Thoracic aorta (tissue), 2 donors: ENCODE measurements around the gene GHRH. TPM values are rescaled to one million over a fixed set of nuclear protein-coding genes. Genes with fewer than 3 reads are reported as not detected.

Experiments
- ATAC-seq: fragments of 150-250 bp; one replicate; pipeline ENCODE4 v1.8.0; 2017; ENCODE audit warnings: low read depth; ENCODE audit not compliant: insufficient number of reproducible peaks, low FRiP score
- DNase-seq: peaks from one replicate; pipeline ENCODE4 v3.0.0-alpha.2; 2020; ENCODE audit warnings: low spot score
- H3K27ac ChIP-seq, 2 donors: fragments of 200-600 bp; sonication (generic); 1 replicate in 1 of 2; 2 replicates in 1 of 2; pipeline ENCODE4 v1.5.1; 2016; ENCODE audit warnings: mild to moderate bottlenecking in 2 of 2, moderate library complexity in 2 of 2
- H3K27me3 ChIP-seq: fragments of 200-600 bp; sonication (generic); replicated peaks from 2 replicates; pipeline ENCODE4 v1.6.0; 2016; ENCODE audit warnings: mild to moderate bottlenecking; ENCODE audit not compliant: insufficient read depth
- H3K36me3 ChIP-seq: fragments of 200-600 bp; sonication (generic); one replicate; pipeline ENCODE4 v1.5.1; 2016
- H3K4me1 ChIP-seq, 2 donors: fragments of 200-600 bp; sonication (generic); 1 replicate in 1 of 2; 2 replicates in 1 of 2; pipeline versions ENCODE4 v1.5.1 to v1.6.0; 2016; ENCODE audit warnings: low read depth in 2 of 2, mild to moderate bottlenecking in 1 of 2; ENCODE audit not compliant: control insufficient read depth in 1 of 2
- H3K4me3 ChIP-seq: fragments of 200-600 bp; sonication (generic); 2 replicates; pipeline ENCODE4 v1.5.1; 2016; ENCODE audit warnings: mild to moderate bottlenecking
- H3K9me3 ChIP-seq: fragments of 200-600 bp; sonication (generic); 2 replicates; pipeline ENCODE4 v1.5.1; 2016
- total RNA-seq, 2 donors: library from RNA; depleted of rRNA; stranded (reverse); fragments of >200 nt; gene quantifications; one replicate each; pipeline versions ENCODE4 v1.1.0 to v1.2.3, GENCODE V29; 2016
- TF ChIP-seq, protein P1 (sequence below): fragments of 200-600 bp; sonication (generic); IDR thresholded peaks from one replicate; pipeline ENCODE4 v1.5.1; 2019; ENCODE audit warnings: antibody characterized with exemption

Gene GHRH
- total RNA-seq, 2 donors from 2014 or later, result not detected

DNA sequence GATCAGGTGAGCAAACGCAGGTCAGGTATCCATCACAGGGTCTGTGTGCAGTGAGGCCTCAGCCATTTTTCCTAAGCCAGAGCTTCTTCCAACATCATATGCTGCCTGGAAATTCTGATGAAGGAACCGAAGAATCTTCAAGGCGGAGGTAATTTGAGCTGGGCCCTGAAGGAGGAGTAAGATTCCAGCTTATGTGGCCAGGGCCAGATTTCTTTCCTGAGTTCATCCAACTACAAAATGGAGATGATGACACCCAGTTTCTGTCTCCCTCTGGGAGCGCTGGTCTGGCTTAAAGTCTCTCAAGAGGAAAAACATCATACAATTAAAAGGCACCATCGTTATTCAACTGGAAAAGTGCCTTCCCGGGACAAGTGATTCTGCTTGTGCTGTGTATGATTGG, 20.9 kb upstream of the GHRH start:
- H3K36me3 ChIP-seq, result no peaks in the 10 kb centered on the region
- ATAC-seq (no peak), DNase-seq (no peak)
- no peaks in the 10 kb centered on the region for H3K27me3 ChIP-seq
- TF ChIP-seq, protein P1, sequence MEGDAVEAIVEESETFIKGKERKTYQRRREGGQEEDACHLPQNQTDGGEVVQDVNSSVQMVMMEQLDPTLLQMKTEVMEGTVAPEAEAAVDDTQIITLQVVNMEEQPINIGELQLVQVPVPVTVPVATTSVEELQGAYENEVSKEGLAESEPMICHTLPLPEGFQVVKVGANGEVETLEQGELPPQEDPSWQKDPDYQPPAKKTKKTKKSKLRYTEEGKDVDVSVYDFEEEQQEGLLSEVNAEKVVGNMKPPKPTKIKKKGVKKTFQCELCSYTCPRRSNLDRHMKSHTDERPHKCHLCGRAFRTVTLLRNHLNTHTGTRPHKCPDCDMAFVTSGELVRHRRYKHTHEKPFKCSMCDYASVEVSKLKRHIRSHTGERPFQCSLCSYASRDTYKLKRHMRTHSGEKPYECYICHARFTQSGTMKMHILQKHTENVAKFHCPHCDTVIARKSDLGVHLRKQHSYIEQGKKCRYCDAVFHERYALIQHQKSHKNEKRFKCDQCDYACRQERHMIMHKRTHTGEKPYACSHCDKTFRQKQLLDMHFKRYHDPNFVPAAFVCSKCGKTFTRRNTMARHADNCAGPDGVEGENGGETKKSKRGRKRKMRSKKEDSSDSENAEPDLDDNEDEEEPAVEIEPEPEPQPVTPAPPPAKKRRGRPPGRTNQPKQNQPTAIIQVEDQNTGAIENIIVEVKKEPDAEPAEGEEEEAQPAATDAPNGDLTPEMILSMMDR, result peak; percentile 36
- H3K4me1 ChIP-seq, result no peaks in the 10 kb centered on the region
- no peak overlapping the region for H3K27ac ChIP-seq
- H3K4me3 ChIP-seq, result no peak overlapping the region
- no peaks in the 10 kb centered on the region for H3K9me3 ChIP-seq

DNA sequence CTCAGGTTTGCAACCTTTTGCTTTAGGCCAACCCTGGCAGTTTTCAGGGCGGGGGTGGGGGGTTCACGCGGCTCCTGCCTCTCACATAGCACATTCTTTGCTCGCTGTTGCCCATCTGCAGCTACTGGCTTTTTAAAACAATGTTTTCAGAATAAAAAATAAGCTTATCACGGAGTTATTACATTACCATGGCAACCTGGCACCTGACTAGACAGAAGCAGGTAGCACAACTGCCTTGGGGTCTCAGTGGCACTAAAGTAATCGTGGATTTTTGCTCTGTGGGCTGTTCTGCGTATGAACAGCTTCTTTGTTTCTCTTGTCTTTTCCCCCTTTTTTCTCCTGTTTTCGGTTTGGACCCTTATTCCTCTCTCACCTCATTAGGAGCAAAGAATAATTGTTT, 18.8 kb upstream of the GHRH start:
- Histone ChIP-seq H3K27me3 (no peaks in the 10 kb centered on the region), H3K4me1 (peaks cover 6 to 12% of the 10 kb centered on the region in 2 donors), H3K4me3 (no peak overlapping the region), H3K36me3 (no peaks in the 10 kb centered on the region), H3K9me3 (no peaks in the 10 kb centered on the region), H3K27ac (no peak overlapping the region)
- ATAC-seq, result no peak
- DNase-seq, result no peak
- TF ChIP-seq, protein P1, result no peak

DNA sequence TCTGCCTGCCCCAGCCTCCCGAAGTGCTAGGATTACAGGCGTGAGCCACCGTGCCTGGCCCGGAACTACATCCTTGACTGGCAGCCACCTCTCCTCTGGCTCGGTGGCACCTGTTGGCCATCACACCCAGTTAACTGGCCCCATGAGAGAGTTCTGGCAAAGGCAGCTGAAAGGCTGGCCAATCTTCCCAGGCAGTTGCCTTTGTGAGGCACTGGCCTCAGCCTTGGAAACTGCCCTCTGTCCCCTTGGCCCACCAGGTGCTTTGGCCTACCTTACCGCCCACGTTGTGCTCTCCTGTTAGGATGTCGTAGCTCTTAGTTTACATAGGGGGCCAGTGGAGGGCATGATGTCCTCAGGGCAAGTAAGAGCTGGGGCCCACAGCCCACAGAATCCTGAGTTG, 18.2 kb upstream of the GHRH start:
- no peaks in the 10 kb centered on the region for H3K36me3 ChIP-seq
- TF ChIP-seq, protein P1, result no peak
- DNase-seq (no peak), ATAC-seq (no peak)
- no peaks in the 10 kb centered on the region for H3K27me3 ChIP-seq
- no peak overlapping the region for H3K4me3 ChIP-seq
- no peaks in the 10 kb centered on the region for H3K9me3 ChIP-seq
- no peak overlapping the region for H3K27ac ChIP-seq
- peaks cover 6 to 12% of the 10 kb centered on the region in 2 donors for H3K4me1 ChIP-seq

DNA sequence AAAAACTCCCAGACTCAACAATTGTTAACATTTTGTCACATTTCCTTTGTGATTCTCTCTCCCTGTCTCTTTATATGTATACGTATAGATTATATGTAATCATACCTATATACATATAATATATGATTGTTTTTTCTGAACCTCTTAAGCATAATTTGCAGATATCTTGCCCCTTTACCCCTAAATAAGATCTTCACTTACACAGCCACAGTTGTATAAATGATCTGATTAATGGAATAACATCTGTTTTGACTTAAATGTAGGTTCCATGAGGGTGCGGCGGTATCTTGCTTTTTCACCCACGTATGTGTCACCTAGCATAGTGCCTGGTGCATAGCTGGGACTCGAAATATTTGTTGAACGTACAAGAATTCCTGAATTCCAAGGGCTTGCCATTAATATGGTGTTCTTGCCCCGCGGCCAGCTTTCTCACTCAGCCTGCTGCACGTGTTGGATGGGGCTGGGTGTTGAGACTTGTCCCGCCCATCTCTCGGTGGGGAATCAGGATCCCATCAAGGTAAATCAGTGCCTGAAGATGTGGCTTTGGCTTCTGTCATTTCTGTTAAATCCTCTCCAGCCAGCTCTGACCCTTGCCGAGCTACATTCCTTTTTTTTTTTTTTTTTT, 17.5 kb upstream of the GHRH start:
- ATAC-seq (no peak), DNase-seq (no peak)
- Histone ChIP-seq H3K4me3 (no peak overlapping the region), H3K9me3 (no peaks in the 10 kb centered on the region), H3K36me3 (no peaks in the 10 kb centered on the region), H3K27ac (no peak overlapping the region), H3K4me1 (peaks cover 6 to 12% of the 10 kb centered on the region in 2 donors), H3K27me3 (no peaks in the 10 kb centered on the region)
- TF ChIP-seq, protein P1, result no peak

DNA sequence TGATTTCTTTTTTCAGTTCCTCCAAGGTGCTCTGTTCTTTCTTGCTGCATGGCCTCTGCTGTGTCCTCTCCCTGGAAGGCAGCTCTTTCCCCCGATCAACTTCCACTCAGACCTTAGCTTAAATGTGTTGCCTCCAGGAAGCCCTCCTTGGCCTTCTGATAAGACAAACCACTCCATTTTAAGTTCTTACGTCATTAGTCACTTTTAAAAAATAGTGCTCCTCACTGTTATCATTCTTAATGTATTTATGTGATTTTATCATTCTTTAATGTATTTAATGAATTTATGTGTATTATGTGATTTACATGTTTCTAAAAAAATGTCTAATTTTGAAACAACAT, 15.6 kb upstream of the GHRH start:
- H3K4me3 ChIP-seq, result peak overlapping the region; percentile 27
- TF ChIP-seq, protein P1, result no peak
- DNase-seq (no peak), ATAC-seq (no peak)
- no peaks in the 10 kb centered on the region for H3K9me3 ChIP-seq
- peaks cover 6 to 12% of the 10 kb centered on the region in 2 donors for H3K4me1 ChIP-seq
- no peak overlapping the region for H3K27ac ChIP-seq
- no peaks in the 10 kb centered on the region for H3K27me3 ChIP-seq
- no peaks in the 10 kb centered on the region for H3K36me3 ChIP-seq
